ENCODE data around the gene PRKAR2B.
"Not testable (repeated sequence)": the region's sequence is repeated elsewhere in the genome, so short reads cannot be mapped to it uniquely, and the experiment has no call there.

The PRKAR2B gene

DNA sequence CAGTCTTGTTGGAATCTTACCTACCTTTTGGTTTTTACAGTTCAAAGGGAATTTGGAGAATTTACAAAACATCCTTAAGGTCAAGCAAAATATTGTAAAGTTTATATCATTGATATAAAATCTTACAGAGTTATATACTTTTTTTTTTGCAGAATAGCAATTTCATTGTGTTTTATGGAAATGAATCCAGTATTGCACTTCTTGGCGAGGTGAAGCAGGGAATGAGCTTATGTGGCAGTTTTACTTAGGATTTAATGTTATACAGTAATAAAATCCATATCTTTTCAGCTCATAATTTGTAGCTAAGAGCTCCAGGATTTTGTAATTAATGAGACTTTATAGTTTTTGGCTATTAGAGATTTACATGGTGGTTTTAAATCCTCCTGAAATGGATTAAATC lies 5.0 kb downstream of the PRKAR2B start:
- no peak for DNase-seq

DNA sequence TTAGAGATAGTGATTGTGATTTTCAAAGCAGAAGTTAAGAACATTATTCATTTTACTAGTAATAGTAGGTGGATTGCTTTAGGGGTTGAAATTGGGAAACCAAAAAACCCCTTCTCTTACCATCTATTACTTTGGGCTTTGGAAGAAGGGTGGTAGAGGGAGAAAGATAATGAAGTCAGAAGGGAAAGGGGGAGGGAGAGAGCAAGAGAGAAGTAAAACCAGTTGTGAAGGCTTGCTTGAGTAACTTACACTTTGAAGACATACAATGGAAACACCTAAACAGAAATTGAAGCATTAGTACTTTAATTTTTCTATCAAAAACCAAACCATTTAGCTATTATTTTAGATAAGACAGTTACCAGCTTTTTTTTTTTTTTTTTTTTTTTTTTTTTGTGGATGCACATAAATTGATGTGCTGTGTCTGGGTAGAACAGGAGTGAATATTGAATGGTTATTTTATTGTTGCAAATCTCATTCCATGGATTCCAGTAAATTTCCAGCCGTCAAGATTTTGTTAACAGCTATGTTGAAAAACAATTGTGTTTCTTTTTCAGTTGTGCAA lies 5.5 kb downstream of the PRKAR2B start:
- no peak for DNase-seq

DNA sequence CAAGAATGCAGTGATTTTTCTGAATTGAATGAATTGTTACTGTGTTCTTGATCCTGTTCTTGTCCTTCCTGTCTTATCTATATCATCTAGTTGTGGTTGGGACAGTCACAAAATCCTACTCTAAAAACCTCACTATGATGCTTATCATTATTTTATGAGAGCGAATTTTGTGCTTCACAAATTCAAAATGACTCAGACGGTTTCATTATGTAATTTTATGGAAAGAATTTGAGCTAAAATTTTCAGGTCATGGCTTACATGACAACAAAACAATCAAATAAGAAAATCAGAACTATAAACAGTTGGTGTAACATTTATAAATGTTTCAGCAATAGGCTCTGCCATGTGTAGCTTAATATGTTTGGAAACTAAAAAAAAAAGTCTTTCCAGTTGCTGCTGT lies 6.9 kb downstream of the PRKAR2B start:
- DNase-seq: no peak

DNA sequence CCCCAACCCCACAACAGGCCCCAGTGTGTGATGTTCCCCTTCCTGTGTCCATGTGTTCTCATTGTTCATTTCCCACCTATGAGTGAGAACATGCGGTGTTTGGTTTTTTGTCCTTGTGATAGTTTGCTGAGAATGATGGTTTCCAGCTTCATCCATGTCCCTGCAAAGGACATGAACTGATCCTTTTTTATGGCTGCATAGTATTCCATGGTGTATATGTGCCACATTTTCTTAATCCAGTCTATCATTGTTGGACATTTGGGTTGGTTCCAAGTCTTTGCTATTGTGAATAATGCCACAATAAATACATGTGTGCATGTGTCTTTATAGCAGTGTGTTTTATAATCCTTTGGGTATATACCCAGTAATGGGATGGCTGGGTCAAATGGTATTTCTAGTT lies 10.5 kb downstream of the PRKAR2B start:
- not testable (repeated sequence) for DNase-seq

DNA sequence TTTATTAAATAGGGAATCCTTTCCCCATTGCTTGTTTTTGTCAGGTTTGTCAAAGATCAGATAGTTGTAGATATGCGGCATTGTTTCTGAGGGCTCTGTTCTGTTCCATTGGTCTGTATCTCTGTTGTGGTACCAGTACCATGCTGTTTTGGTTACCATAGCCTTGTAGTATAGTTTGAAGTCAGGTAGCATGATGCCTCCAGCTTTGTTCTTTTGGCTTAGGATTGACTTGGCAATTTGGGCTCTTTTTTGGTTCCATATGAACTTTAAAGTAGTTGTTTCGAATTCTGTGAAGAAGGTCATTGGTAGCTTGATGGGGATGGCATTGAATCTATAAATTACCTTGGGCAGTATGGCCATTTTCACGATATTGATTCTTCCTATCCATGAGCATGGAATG lies 11.6 kb downstream of the PRKAR2B start:
- DNase-seq: not testable (repeated sequence)

DNA sequence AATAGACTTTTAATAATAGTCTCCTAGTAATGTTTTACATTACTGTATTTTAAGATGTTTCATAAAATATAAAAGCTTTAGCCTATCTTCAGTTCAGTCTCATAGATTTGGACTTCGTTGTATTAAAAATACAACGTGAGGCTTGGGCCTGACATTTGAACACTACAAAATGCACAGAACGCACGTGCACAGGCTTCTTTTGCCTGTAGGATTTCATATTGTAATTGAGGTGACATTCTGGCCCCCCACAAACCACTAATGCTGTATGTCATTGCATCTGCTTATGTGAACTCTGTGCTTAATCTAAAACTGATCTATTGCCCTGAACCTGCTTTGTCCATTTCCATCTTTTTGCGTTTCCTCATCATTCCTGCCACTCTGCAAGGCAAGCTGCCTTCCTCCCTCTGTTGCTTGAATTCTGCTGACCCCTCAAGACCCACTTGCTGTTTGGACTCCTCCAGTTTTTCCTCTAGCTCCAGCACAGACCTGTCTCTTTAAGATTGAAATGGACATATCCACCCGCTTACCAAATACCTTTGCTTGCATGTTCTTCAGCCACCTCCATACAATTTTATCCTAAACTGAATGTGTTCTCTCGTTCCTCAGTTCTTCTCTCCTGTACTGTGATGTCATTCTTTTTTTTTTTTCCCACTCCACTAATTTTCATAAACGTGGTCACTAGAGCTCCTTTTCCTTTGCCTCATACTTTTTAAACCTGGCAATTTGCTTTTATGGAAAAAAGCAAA lies 12.4 kb downstream of the PRKAR2B start:
- no peak for DNase-seq

DNA sequence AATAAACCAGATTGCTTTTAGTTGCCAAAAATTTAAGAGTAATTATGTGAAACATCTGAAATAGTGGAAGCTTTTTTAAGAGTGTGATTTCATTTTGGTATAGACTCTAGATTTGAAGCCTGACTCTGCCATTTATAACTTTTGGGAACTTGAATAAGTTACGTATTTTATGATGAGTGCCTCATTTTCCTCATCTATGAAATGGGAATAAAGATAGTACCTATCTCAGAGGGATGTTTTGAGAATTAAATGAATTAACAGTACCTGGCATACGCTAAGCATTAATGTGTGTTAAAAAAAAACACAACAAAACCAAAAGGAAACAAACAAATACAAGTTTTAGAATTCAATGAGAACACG lies 12.9 kb downstream of the PRKAR2B start:
- no peak for DNase-seq

DNA sequence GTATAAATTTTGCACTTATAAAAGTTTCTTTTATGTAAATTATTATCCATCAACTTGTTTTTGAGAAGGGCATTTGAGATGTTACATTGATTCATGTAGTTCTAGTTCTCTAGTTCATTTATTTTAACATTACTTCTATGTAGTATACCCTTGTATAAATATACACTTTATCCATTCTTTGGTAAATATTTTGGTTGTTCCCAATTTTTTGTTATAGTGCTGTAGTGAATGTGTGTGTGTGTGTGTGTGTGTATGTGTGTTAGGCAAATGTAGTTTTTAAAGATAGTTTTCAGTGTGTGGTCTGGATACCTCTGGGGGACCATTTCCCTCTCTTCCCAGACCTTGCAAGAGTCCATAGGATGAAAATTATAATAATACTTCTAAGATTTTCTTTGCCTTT lies 15.0 kb downstream of the PRKAR2B start:
- no peak for DNase-seq

DNA sequence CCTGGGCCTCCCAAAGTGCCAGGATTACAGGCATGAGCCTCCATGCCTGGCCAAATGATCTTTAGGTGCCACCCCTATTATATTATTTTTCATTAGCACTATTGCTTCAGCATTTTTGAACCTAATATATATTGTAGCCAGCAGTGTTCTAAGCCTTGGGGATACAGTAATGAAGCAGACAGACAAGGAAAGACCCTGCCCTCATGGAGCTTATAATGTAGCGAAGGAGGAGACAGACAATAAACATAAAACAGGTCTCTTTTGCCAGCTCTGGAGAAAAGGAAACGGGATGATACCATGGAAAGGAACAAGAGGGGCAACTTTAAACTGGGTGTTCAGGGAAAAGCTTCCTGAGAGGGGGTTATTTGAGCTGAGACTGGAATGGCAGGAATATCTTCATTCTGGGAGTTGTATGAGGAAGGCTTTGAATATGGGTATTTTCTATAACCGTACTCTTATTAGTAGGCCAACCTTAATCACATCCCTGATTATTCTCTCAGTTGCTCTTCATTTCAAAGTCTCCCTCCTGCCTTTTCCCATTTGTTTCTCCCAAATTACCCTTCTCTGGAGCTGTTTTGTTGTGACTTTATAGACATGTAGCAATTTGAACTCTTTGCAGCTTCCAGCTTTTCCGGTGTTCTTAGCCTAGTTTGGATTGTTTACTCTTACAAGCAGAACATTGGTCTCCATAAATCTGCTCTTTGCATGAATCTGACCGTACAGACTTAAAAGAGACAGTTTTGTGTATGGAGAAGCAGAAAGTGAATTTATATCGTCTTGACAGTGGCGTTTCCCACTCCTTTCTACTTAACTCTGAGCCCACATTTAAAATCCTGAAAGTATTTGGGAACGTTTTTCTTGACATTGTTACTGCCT lies 19.0 kb downstream of the PRKAR2B start:
- no peak for DNase-seq

DNA sequence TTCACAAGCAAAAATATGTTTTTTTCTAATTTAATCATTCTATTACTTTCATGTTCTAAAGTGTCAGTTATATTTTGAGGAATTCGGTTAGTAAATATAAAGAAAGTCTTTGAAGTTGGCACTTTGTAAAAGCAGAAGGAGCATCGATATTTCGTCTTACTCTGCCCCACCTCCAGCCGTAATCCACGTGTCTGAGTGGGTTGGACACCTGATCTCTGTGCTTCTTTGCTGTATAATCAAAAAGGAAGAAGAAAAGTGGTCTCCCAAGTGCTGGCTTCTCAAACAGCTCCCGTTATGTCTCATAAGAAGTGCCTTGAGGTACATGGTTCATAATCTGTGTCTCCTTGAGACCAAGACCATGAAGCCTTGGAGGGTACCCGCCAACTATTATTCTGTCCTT lies 19.8 kb downstream of the PRKAR2B start:
- DNase-seq: no peak

DNA sequence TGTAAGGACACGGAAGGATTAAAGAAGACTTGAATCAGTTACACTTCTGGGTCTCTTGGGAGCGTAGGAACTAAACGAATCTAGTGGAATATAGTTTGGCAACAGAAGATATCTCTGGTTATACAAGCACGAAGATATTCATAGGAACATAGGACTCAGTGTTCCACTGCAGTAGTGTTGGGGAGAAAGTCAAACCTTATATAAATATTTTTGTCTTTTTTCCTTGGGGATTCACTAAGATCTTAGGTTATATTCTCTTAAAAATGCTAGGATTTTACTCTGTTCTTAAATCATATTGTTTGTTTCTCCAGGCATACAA lies 21.4 kb downstream of the PRKAR2B start:
- no peak for DNase-seq

DNA sequence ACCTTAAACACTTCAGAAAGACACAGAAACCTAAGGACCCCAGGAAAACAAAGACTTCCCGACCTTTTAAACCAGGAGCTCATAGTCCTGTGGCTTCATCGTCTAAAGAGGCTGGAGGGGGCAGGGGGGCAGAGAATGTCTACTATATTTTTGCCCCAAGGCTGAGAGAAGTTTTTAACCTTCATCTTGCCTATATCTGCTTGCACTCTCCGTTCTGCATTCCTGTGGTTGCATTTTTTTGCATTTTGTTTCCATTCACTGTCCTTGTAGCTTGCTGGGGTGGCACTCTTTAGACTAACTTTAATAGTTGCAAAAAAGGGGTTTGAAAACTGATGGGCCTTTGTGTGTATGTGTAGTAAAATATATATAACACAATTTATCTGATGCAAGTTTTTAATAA lies 23.7 kb downstream of the PRKAR2B start:
- DNase-seq: no peak

DNA sequence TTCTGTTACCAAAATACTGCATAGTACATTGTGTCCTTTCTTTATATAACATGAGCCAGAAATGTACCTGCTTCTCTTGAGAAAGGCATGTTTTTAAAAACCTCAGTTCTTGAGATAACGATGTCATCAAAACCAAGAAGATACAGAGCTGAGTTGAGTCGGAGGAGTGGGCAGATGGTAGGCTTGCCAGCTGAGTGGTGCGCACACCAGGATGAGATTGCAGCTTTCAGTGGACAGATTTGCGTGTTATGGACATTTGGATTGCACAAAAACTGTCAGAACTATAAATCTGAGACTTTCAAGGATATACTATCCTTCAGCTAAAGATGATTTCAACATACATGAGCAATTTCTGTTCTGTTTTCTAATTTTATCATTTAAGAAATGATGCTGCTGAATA lies 25.0 kb downstream of the PRKAR2B start:
- no peak for DNase-seq

DNA sequence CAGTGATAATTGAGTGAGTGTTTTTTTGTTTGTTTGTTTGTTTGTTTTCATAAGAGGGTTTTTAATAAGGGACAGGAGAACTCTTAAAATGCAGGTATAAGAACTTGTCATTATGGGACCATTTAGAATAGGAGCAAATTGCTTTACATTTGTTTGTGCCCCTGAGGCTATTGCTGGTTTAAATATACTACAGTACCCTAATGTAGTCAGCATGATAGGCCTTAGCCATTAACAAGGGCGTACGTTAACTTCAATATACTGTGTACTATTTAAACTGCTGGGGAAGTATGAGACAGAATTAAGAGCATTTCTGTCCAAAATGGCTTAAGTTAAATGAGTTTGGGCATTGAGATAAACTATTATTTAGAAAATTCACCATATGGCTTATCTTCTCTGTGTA lies 26.2 kb downstream of the PRKAR2B start:
- no peak for DNase-seq

DNA sequence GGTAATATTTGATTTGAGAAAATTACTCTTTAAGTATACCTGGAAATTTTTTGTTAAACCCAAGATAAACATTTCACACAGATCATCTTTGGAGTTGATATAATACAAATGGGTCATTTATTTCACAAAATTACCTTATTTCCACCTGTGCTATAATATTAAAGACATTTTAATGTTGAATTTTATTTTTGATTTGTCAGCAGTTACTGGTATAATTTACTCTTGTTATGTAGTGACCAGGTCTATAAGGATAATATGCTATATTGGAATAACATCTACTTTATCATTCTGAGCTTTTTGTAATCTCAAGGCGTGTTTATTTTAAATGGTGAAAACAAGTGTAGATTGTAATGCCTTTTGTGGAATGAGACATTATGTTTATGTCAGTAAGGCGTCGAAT lies 26.6 kb downstream of the PRKAR2B start:
- DNase-seq: no peak

DNA sequence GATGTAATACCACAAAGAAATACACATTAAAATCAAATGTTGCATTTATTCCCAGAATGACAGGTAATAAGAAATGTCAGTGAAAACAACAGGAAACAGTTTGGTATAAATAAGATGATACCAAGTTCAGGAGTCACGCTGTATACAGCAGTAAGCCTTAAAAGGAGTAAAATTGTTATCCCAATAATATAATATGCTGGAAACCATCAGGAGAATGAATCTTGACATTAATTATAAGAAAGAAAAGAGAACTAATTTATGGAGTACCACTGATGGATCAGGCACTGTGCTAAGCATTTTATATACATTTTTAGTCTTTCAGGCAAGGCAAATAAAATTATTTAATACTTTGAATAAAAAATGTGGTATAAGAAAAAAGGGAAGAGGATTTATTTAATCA lies 27.6 kb downstream of the PRKAR2B start:
- DNase-seq: no peak

DNA sequence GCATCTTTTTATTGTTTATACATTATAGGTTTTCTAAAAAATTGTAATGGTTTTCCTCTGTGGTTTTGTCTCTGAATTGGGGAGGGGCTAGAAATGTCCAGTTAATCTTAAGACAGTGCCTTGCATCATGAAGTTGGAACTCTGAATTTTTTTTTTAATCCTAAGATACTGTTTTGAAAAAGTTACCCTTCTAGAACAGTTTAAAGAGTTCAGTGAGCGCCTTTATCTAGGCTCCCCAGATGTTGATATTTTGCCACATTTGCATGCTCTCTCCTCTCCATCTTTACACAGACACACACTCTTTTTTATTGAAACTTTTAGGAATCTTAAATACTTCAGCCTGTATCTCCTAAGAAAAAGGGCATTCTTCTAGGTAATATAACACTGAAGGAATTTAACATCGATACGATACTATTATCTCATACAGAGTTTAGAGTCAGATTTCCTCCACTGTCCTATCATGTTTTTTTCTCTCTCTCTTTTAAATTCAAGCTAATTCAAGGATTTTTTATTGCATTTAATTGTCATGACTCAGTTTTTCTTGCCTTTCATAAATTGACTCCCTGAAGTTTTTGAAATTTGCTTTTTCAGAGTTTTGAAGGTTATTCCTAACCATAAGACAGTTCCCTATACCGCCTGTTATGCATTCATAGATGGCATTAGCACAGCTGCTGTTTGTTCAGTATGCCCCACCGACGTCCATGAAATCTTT lies 31.5 kb downstream of the PRKAR2B start:
- no peak for DNase-seq

DNA sequence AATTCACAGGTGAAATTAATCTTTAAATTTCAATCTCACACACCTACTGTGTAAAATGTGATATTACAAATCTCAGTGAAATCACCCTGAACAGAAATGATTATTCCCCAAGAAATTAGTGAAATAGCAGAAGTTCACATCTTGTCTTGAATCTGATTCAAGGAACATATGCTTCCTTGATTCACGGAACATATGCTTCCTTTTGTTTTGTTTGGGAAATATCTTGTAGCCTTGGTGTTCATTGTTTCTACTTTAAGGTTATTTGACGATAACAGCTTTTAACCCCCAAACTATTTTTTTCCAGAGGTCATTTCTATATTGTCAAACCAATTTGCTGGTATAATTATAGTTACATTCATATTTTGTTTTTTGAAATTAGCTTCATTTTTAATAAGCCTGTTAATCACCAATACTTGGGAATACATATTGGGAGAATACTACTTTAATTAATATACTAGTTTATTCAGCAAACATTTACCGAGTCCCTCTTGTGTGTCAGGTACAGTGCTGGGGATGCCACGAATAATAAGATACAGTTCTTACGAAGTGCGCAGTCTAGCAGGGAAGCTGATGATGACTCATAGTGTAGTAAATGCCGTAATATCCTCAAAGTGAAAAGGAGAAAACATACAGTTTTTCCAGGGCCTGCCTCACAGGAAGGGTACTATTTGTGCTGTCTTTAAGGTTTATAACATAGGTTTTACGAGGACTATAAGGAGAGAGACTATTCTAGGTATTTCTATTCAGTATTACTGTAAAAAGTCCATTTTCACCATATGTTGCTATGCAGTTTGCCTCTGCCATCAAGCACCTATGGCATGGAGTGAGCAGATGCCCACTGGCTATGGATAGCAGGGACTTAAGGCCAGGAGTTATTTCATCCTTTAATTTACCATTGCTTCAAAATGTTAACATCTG lies 32.5 kb downstream of the PRKAR2B start:
- DNase-seq: no peak

DNA sequence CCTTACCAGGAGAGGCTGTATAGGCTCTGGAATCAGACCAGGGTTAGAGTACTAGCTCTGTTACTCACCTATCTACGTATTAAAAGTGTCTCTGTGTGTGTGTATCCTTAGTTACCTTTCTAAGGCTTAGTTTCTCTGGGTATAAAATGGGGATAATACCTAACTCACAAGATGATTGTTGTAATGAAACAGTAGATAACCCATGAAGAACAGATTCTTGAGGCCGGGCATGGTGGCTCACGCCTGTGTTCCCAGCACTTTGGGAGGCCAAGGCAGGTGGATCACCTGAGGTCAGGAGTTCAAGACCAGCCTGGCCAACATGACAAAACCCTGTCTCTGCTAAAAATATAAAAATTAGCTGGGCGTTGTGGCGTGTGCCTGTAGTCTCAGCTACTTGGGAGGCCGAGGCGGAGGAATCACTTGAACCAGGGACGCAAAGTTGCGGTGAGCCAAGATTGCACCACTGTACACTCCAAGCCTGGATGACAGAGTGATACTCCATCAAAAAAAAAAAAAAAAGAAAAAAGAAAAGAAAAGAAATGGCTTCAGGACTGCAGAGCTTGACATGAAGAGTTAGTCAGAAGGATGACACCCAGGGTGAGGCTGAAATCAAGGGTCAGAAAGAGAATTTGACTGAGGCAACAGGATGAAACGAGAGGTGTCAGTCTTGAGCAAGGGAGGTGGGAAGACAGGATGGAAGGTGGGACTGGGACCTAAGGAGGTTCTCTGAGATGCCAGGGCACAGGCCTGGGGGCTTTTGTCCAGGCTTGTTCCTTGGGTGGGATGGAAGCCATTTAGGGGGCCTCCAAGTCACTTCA lies 33.4 kb downstream of the PRKAR2B start:
- DNase-seq: no peak

DNA sequence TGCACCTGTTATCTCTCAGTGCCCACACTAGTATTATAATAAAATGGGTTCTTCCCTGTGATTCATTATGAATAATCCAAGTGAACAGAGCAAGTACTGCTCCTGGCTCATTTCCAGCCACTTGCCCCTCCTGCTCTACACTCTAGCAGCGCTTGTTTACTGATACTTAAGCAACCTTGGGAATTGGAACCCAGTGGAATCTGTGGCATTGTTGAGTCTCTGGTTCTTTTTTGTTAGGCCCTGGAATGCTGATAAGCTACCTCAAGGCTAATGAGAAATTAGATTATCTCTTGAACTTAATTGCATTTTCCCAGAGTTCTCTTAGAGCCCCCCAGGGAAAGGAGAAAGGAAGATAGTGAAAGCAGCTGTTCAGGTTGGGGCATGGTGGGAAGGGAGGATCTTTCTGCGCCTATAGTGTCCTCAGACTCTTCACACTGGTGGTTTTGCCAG lies 34.0 kb downstream of the PRKAR2B start:
- no peak for DNase-seq

DNA sequence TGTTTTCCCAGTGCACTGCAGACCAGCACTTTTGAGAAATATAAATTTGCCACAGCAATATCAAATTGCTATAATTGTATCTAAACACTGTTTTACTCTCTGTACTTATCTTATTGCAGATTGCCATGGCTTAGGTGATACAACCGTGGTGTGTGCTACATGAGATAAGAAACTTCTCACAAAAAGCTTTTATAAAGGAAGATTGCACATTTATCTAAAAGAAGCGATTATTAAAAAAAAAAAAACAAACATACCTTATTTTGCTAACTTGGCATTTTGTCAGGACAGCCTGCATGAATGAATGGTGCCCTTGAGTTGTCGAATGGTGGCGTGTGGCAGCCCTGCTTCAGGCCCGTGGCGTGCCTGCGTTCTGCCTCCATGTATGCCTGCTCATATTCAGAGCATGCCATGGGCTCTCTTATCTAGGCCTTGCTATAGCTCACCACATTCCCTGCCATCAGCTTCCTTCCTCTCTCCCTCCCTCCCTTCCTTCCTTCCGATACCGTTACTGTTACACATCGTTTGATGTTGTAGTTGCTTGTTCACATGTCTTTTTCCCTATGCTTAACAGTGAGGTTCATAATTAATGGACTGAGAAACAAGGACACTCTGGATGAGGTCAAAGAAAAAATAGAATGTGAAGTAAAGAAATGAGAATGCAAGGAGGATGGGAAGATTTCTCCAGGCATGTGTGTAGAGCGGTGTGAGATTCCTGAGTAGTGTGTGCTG lies 34.9 kb downstream of the PRKAR2B start:
- no peak for DNase-seq
